Inflammatory macrophage treated with lipopolysaccharide for 1 hour (primary cell): ENCODE measurements around the gene BORCS5.

Source experiments
- DNase-seq, 2 donors: peaks; one replicate each; pipeline ENCODE4 v3.0.0-alpha.2; 2020 to 2022

The BORCS5 gene

DNA sequence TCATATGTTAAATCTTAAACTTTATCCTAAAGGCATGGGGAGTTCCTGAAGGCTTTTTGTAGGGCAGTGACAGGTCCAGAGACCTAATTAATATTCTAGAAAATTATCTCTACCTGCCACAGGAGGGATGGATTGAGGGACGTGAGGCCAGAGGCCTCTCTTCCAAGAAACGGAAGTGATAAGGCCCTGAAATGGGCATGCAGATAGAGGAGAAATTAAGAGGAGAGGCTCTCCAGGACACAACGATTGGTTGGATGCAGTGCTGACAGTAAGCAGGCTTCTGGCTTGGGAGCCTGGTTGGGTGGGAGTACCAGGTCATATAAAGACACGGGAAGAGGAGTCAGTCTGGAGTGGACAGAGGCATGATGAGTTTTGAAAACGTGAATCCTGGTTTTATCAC lies 3.1 kb upstream of the BORCS5 start:
- no peak for DNase-seq

DNA sequence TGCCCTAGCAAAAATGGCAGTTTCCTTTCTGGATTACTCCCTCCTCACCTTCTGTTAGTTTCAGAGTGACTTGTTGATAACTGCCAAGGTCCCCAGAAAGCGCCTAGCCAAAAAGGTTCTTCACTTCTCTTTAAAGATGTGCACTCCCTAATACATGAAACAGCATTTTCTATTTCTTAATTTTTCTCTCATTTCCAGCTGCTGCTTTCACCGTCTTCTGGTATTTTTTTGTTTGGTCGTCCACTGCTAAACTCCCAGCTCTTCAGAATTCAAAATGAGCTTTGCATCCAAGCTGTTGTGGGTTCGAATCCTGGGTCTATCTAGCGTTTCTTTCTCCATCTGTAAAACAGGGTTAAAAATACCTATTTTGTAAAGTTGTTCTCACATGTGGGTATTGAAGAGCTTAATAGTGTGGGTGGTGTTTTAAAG lies 397 bp upstream of the BORCS5 start:
- no peak for DNase-seq

DNA sequence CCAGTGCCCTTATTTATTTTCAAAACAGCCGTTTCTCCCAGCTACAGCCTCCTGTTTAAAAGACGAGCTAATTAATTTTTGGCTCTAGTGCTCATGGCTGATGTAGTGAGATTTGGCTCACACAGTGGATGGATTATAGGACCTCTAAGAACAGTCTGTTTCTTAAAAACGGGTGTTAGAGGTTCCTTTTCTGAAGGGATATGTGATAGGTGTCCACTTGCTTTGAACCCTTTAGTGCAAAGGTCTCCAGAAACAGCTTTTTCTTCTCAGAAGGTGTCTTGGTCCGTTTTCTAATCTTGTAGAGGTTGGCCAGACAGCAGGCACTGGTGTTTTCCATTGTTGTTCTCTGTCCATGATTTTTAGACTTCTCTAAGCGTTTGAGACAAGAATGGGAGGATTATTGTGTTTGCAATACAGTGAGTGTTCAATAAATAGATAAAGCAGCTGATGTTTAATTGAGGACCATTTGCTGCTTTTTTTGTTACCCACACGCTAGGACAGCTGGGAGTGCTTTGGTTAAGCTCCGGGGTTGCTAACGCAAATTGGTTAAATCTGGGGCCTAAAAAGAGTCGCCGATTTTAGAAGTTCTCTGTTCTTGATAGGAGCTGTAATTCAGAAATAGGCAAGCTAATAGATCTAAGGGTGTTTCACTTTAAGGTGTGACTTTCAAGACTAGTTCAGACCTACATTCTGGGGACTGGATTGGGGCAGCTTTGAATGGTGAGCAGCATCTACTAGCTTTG lies 1.0 kb downstream of the BORCS5 start:
- peak in 1 of 2 donors; percentile 14 for DNase-seq

DNA sequence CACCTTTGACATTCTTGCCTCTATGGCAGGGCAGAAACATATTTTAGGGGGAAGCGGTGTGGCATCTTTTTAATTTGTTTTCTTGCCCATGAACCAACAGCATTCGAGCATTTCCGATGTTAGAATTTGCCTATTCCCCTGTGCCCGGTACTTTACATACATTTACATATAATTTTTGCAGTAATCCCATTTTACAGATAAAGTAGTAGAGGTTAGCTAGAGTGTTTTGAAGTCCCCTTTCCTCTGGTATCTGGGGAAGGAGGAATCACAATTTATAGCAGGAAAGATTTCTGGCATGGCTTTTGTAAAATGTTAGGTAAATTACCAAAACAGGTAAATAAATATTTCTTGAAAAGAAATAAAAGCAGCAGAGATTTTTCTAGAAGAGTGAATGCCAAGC lies 1.6 kb downstream of the BORCS5 start:
- DNase-seq = no peak

DNA sequence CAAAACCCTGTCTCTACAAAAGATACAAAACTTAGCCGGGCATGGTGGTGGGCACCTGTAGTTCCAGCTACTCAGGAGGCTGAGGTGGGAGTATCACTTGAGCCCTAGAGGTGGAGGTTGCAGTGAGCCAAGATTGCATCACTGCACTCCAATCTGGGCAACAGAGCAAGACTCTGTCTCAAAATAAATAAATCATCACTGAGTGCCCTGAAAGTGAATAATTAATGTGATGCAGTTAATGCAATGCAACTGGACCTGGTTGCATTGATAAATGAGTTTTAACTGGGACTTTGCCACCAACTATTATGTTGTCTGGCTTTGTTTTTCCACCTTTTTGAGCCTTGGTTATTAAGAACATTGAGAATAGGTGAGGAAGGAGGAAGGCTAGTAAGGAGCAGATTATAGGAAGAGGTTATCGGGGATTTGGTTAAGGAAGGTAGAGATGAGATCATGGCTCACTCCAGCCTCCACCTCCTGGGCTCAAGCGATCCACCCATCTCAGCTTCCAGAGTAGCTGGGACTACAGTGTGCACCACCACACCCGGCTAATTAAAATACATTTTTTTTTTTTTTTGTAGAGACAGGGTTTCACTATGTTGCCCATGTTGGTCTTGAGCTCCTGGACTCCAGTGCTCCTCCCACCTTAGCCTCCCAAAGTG lies 8.0 kb downstream of the BORCS5 start:
- no peak for DNase-seq

DNA sequence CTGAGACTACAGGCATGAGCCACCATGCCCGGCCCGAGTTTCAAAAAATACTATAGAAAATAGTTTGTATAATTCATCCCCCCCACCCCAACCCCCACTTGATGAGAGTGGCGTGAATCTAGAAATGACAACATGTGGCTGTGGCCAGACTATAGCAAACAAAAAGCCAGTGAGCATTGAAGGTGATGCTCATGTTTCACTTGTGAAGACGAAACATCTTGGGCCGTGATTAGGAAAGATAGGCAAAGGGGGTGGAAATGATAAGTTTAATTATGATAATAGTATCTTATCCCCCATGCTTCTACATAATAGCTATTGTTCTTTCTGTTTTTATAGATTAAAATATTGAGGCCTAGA lies 8.5 kb downstream of the BORCS5 start:
- no peak for DNase-seq

DNA sequence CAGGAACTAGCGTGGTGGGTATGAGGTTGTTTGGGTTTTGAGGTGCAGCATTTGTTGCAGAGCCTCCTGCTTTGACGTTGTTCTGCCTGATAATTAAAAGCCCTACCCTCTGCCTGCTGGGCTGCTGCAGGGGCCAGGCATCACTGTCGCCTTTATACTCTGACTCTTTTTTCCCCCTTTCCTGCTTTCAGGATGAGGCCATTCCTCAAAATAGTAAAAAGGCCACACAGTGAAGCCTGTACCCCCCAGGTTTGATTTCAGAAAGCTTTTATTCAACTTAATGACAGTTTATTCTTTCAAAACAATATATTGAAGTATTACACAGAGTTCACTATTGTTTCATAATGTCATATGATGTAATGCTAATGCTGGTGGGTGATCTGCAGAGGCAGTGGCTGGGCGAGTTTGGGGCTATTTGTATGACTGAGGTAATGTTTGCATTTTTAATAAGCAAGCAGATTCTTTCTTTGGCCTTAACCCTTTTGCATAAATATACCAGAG lies 9.1 kb downstream of the BORCS5 start:
- DNase-seq = peak; percentile 81 to 88

DNA sequence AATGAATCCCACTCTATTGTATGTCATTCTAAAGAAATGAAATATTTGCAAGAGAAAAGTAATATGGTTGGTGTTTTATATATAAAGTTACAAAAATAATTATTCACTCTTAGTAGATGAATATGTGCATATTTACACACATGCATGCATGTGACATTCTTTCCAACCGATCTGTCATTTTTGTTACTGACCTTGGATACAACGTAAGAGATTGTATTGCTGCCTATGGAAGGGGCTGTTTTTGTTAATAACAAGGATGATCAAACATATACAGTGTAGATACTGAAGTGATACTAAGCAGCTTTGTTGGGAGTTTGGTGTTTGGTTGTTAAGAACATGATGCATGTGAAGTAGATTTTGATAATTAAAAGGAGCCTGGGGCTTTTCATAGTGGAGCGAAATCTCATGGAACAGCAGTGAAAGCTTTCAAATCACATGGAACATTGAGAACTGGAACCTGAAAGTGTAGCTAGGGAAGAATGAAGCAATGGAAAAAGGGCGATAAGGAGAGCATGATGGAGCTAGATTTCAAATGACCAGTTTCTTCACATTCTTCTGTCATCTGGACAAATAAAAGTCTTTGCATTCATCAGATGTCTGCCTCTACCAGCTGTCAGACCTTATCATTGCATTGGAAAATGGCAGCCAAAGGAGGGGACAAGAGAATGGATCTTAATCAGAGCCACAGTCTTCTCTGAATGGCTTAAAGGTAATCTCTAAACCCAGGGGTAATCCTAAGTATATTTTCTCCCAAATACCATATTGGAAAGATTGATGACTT lies 10.0 kb downstream of the BORCS5 start:
- DNase-seq = no peak

DNA sequence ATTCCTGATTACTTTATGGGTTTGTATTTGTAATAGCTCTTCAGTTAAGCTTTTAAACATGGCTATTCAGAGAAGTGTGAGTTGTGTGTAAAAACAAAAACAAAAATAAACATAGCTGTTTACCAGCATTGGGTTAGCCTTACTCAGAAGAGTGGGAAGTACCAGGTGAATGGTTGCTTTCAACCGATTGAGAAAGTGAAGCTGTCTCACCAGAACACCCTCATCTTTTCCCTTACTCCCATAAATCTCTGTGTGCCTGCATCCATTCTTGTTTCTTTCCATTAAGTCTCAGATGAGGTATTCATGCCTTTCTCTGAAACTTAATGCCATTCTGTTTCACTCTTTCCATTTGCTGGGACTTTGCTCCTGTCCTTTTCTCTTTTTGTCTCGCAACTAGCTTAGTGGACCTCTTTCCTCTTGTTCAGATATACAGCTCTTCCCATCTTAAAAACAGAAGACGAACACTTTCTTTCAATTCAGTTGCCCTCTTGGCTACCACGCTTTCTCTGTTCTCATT lies 10.7 kb downstream of the BORCS5 start:
- no peak for DNase-seq

DNA sequence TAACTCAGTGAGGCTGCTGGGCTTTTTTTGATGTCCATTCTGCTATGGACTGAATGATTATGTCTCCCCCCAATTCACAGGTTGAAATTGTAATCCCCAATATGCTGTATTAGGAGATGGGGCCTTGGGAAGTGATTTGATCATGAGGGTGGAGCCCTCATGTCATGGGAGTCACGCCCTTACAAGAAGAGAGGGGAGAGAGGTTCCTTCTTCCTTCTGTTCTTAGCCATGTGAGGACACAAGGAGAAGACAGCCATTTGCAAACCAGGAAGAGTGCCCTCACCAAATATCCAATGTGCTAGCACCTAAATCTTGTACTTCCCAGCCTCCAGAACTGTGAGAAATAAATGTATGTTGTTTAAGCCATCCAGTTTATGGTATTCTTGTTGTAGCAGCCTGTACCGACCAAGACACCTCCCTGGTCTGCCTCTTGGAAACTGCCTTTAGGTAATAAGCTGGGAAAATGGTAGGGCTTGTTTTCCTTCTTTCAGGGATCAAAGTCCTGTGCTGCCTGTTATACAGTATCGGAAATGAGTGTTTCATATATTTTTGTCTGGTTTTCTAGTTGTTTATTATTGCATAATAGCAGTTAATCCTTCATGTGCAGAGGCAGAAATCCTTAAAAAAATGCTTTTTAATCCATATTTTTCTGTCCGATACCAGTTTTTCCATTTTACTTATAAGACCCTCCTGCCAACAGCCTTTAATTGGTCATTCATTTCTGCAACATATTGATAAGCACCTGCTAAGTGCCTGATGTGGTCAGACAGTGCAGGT lies 16.3 kb downstream of the BORCS5 start:
- peak in 1 of 2 donors; percentile 9 for DNase-seq

DNA sequence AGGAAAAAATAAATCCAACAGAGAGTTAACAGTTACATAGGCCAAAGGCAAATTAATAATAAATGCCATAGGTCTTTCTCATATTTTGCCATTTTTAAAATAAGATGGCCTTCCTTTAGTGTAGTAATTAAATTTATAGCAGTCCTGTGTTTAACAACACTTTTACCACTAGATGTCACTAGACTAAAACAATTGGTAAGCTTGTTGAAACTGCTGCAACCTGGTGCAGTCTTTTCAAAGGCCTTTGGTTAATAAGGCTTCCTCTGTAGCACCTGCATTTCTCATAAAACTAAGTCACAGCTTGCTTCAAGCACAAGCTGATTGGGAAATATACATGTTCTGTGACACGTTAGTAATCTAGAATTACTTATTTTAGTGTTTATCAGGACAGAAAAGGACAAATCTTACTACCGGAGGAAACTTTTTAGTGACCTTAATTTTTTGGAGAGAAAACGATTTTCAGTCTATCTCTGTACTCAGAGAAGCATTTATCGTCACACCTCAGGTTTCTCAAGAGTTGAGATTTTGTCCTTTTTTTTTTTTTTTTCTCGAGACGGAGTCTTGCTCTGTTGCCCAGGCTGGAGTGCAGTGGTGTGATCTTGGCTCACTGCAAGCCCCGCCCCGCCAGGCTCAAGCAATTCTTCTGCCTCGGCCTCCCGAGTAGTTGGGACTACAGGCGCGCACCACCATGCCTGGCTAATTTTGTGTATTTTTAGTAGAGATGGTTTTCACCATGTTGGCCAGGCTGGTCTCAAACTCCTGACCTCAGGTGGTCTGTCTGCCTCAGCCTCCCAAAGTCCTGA lies 20.0 kb downstream of the BORCS5 start:
- peak; percentile 72 to 81 for DNase-seq

DNA sequence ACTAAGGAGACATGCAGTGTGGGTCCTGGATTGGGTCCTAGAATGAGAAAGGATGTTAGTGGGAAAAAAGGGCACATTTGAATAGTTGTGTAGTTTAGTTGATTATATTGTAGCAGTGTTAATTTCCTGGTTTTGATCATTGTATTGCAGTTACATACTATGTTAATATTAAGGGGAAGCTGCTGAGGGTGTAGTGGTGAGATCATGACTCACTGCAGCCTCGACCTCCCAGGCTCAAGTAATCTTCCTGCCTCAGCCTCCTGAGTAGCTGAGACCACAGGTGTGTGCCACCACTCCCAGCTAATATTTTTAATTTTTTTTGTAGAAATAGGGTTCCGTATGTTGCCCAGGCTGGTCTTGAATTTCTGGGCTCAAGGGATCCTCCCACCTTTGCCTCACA lies 21.7 kb downstream of the BORCS5 start:
- DNase-seq = peak; percentile 34 to 37

DNA sequence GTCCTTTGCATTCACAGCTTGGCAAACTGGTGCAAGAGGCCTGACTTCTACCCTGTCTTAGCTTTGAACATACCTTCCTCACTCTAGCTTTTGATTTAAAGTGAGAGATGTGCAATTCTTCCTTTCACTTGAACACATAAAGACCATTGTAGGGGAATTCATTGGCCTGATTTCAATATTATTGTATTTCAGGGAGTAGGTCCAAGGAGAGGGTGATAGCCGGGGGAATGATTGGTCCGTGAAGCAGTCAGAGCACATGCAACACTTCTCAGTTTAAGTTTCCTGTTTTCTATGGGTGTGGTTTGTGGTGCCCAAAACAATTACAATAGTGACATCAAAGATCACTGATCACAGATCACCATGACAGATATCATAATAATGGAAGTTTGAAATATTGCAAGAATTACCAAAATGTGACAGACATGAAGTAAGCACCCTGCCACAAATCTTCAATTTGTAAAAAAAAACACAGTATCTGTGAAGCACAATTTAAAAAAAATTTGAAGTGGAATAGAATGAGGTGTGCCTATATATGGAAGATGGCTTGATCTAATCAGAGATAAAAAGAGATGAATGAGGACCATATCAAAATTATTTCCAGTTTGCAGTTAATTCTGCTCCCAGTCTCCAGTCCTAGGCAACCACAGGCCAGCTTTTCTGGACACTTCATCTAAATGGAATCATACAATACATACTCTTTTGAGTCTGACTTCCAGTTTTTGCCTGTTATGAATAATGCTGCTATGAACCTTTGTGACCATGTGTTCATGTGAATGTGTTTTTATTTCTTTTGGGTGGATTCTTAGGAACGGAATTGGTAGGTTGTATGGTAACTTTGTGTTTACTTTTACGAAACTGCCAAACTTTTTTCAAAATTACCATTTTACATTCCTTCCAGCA lies 23.2 kb downstream of the BORCS5 start:
- DNase-seq = peak; percentile 82 to 85

DNA sequence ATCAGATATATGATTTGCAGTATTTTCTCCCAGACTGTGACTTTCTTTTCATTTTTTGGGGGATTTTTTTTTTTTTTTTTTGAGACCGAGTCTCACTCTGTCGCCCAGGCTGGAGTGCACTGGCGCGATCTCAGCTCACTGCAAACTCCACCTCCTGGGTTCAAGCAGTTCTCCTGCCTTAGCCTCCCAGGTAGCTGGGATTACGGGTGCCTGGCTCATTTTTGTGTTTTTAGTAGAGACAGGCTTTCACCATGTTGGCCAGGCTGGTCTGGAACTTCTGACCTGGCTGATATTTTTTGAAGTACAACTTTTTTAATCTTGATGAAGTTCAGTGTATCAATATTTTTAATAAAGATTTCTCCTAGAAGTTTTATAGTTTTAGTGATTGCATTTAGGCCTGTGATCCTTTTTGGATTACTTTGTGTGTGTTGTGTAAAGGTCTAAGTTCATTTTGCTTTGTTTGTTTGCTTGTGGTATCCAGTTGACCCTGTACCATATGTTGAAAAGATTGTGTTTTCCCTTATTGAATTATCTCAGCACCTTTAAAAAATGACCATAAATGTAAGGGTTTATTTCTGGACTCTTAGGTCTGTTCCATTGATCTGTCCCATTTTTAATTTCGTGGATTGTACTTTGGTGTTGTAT lies 24.2 kb downstream of the BORCS5 start:
- no peak for DNase-seq

DNA sequence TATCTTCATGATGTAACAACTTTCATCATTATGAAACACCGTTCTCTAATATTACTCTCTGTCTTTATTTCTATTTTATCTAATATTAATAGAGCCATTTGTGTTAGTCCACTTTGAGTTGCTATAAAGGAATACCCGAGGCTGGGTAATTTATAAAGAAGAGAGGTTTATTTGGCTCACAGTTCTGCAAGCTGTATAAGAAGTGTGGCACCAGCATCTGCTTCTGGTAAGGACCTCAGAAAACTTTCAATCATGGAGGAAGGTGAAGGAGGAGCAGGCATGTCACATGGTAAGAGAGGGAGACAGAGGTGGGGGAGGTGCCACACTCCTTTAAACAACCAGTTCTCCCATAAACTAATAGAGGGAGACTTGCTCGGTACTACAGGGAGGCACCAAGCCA lies 25.1 kb downstream of the BORCS5 start:
- no peak for DNase-seq

DNA sequence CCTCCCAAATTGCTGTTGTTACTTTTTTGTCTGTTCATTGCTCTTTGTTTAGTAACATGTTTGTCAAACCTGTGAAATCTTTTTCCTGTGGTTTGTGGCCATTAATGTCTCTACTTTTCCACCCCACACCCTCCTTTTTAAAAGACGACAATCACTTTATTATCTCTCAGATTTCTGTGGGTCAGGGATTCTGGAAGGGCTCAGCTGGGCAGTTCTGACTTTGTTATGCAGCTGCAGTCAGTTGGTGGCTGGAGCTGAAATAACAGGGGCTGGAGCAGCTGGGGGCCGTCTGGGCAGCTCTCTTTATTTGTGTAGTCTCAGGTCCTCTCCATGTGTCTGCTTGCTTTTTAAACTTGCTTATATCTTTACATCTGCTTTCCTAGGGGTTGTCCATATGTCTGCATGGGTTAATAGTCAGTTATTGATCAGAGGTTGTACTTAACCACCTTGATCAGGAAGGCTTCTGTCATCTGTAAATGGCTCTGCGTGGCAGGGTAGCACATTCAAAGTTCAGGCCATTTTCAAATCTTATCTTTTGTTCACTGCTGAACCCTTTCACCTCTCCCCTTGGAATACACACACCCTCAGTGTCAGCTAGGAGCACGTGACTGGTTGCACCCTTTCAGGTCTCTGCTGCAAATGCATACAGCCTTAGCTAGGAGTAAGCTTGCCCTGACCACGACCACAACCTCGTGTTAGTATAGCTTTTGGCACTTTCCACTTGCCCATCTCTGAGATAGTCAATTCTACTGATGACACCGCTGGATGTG lies 27.9 kb downstream of the BORCS5 start:
- no peak for DNase-seq

DNA sequence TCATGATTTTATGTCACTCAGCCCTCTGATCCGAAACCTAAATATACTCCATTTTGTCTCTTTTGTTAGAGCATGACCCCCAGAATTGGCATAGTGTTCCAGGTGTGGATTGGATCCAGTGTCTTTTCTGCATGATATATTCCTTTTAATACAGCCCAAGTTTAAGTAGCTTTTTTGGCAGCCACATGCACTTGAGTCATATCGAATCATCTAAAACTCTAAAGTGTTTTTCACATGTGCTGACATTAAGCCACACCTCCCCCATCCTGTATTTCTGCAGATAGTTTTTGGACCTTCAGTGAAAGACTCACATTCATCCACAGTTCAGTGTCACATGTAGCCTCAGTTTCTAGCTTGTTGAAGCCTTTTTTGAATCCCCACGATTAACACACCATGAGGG lies 30.6 kb downstream of the BORCS5 start:
- DNase-seq = no peak

DNA sequence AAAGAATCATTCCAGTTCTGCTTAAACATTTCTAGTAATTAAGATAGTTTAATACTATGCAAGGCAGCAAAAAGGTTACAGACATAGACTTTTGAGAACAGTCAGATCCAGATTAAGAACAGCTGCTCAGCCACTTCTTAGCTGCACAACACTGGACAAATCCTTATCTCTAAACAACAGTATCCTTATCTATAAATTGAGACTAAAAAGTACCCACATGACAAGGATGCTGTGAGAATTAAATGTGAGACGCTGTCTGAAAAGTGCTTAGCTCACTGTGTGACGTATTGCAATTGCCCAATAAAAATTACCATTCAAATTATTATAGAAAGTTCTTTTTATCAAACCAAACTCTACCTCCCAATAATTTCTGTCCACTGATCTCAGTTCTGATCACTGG lies 35.5 kb downstream of the BORCS5 start:
- no peak for DNase-seq

DNA sequence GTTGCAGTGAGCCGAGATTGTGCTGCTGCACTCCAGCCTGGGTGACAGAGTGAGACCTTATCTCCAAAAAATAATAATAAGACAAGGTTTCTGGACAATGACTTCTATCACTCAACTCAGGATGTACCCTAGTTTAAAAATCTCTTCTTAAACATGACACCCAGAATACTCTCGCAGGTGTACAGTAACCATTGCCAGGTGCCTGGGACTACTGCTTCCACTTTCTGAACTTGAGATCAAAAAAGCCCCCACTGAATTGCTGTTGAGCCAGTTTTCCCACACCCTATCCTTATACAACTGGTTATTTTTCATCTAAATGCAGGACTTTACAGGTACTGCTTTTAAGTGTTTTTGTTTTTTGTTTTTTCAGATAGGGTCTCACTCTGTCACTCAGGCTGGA lies 36.3 kb downstream of the BORCS5 start:
- no peak for DNase-seq
